Activated T-cell treated with anti-CD3 and anti-CD28 coated beads for 4 hours (primary cell): ENCODE data around the gene EMSY.
"Not testable (repeated sequence)": the region's sequence is repeated elsewhere in the genome, so short reads cannot be mapped to it uniquely, and the experiment has no call there.

ENCODE experiments used
- DNase-seq: peaks from one replicate; pipeline ENCODE4 v3.0.0-alpha.2; 2020

Gene EMSY, protein sequence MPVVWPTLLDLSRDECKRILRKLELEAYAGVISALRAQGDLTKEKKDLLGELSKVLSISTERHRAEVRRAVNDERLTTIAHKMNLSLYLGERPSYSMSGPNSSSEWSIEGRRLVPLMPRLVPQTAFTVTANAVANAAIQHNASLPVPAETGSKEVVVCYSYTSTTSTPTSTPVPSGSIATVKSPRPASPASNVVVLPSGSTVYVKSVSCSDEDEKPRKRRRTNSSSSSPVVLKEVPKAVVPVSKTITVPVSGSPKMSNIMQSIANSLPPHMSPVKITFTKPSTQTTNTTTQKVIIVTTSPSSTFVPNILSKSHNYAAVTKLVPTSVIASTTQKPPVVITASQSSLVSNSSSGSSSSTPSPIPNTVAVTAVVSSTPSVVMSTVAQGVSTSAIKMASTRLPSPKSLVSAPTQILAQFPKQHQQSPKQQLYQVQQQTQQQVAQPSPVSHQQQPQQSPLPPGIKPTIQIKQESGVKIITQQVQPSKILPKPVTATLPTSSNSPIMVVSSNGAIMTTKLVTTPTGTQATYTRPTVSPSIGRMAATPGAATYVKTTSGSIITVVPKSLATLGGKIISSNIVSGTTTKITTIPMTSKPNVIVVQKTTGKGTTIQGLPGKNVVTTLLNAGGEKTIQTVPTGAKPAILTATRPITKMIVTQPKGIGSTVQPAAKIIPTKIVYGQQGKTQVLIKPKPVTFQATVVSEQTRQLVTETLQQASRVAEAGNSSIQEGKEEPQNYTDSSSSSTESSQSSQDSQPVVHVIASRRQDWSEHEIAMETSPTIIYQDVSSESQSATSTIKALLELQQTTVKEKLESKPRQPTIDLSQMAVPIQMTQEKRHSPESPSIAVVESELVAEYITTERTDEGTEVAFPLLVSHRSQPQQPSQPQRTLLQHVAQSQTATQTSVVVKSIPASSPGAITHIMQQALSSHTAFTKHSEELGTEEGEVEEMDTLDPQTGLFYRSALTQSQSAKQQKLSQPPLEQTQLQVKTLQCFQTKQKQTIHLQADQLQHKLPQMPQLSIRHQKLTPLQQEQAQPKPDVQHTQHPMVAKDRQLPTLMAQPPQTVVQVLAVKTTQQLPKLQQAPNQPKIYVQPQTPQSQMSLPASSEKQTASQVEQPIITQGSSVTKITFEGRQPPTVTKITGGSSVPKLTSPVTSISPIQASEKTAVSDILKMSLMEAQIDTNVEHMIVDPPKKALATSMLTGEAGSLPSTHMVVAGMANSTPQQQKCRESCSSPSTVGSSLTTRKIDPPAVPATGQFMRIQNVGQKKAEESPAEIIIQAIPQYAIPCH (N-terminal part only)

DNA sequence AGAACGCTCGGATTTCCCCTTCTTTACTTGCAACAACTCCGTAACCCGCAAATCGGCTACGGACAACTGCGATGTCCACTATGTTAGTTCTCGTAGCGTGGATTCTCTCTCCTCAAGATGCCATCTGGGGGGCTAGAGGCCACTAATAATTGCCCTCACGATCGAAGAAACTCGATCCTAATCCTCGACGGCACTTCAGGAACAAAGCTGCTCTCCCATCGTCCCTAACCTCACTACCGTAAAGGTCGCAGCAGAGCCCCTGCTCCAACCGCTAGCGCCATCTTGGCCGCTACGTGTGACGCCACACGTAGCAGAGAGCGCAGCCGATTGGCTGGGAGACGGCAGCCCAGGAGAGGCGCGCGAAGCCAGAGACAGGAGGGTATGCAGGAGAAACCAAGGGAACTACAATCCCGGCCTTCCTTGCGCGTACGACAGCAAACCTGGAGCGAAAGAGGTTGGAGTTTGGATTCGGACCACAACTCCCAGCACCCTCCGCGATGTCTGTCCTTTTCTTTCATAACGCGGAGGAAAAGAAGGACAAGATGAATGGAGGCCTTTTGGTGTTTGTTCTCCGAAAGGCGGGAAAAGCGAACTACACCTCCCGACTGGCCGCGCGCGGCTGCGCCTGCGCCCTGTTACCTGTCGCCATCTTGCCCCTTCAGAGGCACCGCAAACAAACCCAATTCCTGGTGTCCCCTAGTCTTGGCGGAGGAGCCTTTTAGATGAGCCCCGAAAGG is at the start of gene EMSY:
Gene EMSY (plus strand): TSS at position 635 of the 737 bp plus-strand sequence. CDS start 1,921 bp downstream, outside the sequence.
- peak; percentile 81 for DNase-seq

DNA sequence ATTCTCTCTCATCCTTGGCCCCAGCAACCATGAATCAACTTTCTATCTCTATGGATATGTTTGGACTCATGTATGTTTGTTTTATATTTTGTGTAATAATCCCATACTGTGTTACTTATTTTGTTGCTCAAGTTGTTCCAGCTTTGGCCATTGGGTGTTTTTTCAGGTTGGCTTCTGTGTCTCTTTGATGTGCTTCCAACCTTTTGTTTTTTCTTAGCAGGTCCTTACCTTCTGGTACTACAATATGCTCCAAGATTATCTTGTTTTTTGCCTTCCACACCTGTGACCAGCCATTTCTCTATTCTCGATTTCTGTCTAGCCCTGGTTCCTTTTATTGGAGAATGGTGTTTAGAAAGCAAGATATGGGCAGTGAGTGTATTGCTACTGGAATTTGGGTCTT is 49.5 kb upstream of the EMSY start:
- no peak for DNase-seq

DNA sequence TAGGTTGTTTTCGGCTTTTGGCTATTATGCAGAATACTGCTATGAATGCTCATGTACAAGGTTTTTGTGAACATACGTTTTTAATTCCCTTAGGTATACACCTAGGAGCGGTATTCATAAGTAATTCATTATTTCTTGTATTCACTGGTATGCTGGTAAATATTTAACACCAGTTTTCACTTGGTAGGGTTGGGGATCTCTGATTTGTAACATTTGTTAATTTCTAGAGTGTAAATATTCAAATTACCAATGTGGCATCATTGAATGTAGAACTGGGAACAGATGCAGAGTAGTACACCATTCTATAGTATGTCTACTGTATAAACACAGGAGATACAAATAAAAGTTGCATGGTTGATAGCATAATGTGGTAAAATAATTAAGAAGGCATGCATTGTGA is 47.4 kb upstream of the EMSY start:
- DNase-seq, result no peak

DNA sequence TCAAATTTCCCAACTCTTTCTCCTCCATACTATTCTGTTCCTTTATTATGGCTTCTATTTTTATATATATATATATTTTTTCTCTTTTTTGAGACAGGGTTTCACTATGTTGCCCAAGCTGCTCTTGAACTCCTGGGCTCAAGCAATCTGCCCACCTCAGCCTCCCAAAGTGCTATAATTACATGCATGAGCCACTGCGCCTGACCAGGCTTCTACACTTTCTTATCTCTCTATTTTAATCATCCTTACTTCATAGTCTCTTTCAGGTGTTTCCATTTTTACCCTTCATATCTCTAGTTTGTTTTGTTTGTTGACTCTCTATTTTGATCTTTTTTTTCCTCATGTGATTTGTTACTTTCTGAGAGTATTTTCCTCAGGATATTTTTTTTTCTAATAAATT is 43.9 kb upstream of the EMSY start:
- no peak for DNase-seq

DNA sequence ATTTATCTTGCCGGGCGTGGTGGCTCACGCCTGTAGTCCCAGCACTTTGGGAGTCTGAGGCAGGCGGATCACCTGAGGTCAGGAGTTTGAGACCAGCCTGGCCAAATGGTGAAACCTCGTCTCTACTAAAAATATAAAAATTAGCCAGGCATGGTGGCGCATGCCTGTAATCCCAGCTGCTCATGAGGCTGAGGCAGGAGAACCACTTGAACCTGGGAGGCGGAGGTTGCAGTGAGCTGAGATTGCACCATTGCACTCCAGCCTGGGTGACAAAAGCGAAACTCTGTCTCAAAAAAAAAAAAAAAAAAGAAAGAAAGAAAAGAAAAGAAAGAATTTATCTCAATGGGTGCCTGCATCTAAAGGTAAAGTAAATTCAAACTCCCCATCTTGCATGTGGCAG is 43.3 kb upstream of the EMSY start:
- DNase-seq, result not testable (repeated sequence)

DNA sequence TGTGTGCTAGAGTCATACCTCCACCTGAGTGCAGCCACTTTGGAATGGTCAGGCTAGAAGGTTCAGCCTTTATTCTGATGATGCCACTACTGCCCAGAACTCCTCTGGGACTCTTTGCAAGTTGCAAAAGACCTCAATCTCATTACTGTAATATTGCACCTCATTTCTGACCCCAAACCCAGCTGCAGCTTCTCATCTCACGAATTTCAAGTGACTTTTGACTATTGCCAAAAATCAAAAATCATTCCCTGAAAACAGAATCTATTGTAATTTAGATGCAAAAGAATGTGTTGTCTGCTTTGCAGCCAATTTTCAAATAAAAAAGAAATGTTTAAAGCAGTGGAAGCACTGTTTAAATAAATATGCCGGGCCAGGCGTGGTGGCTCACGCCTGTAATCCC is 38.5 kb upstream of the EMSY start:
- no peak for DNase-seq

DNA sequence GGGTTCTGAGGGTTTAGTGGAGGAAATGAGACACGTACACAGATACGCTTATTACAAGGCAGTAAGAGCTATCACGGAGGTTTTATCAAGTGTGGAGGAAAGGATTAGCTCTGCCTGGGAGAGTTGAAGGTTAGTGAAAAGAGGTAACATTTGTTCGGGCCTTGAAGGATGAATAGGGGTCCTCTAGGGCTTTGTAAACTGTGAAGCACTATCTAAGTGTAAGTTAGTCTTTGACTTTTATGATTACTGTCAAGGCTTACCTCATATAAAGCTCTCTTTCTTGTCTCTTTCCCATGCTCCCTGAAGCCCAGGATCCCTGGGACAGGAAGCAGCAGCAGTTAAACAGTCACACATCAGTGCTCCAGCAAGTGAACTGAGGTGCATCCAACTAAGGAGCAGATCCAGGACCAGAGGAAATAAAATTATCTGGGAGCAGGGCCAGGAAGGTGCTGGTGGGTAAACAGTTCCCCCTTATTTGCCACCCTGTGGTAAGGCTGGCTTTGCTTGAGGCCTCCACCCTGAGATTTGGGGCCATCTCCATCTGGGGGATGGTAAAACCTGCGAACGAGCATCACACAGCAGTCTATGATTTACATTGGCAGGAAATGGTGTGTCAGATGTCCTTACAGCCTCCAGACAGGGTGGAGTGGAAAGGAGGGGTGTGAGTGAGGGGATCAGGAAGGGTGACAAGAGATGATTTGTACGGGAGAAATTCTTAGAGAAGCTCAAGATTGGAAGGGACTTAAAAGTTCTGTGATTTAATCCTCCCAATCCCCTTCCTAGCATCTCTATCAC is 36.5 kb upstream of the EMSY start:
- DNase-seq, result no peak

DNA sequence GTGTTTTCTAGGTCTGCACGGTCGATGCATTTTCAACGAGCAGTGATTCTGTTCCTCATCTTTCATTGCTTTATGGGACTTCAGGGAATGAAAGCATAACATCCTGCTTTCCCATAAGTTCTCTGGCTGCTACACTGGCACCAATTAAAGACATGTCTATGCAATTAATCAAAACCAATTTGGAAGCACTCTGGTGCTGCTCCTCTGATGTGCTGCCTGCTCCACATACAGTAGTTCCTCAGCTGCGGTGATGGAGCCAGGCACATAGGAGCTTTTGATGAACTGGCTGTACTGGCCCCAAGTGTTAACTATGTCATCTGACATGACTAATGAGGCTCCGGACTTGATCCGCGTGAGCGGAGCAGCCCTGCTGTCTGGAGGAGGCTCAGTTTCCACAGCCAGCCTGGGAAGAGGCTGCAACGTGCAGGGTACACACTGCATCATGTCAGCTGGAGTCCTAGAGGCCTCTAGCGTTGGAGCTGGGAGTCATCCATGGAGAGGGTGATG is 33.9 kb upstream of the EMSY start:
- no peak for DNase-seq

DNA sequence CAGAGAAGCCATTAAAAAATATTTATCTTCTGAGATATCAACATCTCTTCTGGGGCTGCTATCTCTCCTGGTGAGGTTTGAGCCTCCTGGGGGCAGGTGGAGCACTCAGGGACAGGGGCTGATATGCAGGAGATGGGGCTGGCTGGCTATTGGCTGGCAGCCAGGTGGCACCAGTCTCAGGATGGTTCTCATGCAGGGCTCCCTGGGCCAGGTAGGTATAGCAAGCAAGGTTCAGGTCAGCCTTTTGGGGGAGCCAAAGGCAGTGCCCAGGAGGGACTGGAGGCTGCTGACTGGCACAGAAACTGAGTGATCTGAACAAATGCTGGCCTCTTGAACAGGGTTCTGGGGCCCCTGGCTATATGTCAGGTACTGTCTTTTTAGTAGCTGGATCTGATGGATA is 29.7 kb upstream of the EMSY start:
- DNase-seq, result no peak

DNA sequence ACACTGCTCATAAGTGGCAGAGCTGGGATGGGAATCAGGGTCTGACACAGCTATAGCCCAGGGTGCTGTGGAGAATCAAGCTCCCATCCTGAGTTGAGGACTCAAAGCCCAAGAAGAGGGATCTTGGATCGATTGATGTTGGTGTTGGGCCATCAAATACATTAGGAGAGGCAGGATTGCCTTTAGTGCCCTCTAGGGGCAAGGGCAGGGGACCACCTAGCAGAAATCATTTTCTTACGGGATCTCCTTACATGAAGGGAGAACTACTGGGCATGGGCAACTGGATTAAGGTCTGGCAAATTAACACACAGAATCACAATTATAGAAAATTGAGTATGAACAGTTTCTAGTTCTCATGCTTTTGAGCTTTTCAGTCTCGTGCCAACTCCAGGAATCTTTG is 24.9 kb upstream of the EMSY start:
- no peak for DNase-seq

DNA sequence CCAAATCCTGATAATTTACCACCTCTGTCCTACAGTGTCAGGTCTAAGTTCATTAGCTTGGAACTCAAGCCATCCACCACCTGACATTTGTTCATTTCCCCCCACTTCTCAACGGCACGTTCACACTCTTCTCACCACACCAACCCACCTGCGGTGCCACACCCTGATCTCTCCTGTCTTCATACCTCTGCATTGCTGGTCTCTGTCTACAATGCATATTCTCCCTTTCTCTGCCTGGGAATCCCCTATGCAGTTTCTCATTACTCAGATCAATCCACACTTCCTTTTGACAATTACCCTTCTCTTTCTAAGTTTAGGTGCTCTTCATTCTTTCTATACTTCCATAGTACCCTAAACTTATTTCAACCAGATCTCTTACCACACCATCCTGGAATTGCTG is 20.4 kb upstream of the EMSY start:
- DNase-seq, result no peak

DNA sequence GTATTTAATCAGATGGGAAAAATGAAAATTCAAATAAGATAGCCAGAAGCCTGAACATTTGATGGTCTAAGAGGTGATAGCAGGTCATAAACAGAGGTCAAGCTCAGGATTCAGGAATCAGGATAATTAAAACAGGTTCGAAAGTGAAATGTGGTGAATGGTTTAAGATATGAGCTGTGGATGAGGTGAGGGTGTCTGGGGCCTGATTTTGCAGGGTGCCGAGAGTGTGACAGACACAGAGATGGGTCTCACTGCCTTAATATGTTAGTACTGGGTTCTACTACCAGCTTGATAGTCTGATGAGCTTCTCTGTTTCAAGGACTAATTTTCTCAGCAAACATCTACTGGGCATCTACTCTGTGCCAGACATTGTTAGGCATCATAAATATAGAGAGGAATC is 19.9 kb upstream of the EMSY start:
- DNase-seq, result no peak

DNA sequence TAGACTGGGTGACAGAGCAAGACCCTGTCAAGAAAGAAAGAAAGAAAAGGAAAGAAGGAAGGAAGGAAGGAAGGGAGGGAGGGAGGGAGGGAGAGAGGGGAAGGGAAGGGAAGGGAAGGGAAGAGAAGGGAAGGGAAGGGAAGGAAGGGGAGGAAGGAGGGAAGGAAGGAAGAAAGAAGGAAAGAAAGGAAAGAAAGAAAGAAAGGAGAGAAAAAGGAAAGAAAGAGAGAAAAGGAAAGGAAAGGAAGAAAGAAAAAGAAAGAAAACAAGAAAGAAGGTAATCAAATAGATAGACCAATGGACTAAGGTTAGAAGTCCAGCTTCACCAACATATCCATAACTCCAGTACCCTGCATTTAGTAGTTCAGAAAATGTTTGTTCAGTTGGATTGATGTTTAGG is 18.2 kb upstream of the EMSY start:
- no peak for DNase-seq

DNA sequence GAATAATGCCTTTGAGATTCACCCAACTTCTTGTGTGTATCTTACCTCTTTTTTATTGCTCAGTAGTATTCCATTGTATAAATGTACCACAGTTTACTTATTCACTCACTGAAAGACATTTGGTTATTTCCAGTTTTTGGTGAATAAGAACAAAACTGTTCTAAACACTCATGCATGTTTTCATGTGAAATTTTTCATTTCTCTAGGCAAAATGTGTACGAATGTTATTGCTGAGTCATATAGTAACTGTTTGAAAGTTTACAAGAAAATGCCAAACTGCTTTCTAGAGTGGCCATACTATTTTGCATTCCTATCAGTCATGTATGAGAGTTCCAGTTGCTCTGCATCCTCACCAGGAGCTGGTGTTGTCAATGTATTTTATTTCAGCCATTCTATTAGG is 8.8 kb upstream of the EMSY start:
- DNase-seq, result no peak

DNA sequence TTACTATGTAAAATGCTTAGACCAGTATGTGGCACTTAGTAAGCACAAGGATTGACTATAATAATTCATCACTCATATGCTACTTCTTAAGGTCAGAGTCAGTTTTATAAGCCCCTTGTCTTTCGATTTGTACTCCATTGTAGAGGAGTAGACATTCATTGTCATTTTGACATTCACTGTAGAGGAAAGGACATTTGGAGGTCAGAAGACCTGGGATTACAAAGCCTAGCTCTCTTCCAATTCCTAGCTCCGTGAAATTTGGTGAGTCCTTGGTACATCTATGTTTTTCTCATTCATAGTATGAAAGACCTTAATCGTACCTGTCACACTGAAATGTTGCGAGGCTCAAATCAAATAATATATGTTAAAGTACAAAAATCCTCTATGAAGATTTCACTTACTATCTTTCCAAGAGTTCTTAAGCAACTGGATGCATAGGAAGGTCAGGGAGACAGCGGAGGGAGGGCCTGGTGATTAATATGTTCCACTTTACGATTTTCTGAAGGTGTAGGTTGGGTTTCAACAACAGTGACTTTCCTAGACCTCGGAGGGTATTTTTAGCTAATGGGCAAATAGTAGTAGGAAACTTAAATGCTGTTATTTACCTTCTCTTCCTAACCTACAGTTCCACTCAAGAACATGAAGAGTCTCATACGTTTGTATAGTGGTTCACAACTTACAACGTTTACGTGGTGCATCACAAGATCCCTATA is 1.4 kb upstream of the EMSY start:
- no peak for DNase-seq

DNA sequence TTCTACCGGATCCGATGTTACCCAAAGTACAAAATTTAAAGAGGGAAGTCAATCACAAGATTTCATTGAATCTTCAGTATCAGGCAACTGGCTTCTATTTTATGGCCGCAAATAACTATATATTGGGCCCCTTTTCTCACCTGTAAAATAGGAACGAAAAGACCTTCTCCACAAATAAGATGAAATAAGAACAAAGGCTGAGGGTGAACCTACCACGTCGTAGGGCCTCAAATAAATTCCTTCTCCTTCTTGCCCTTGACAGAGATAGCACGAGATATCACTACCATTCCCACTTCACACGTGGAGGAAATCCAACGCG is 794 bp upstream of the EMSY start:
- DNase-seq, result no peak

DNA sequence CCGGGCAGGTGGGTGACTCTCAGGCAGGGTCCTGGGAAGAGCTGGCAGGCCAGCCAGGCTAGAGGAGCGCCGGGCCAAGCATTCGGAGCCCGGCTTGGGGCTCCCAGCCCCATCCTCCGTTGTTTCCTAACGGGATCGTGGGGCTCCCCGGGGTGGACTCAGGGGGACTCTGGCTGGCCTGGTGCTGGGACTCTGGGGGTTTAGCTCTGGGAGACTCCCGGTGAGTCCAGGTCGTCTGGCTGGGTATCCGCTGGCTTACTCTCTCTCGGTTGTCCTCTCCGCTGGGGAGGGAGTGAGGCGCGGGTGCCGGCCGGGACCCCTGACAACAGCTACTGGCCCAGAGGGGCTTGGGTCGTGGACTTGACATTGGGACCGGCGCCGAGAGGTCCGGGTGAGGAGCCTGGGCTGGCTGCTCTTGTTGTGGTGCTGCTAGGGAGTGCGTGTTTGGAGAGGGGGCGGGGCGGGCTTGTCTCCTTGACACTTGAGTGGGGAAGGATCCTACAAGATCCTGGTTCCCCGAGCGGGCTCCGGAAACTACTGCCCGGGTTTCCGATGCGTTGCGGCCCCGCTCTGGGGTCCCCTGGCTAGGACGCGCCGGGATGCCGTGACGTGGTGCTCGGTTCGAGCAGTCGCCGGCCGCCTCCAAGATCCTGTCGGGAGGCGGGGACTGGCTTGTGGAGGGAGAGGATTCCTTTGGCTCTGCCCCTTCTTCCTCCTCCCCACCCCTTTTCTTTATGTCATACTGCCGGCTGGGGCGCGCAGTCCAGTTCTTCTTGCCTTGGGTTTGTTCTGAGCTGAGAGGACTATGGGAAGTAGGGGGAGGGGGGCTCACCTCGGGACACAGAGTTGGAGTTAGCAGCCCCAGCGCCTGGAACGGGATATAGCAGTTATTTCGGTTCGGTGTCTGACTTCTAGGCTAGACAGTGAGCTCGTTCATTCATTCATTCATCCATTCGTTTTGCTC is 585 bp downstream of the EMSY start:
- peak; percentile 17 for DNase-seq

DNA sequence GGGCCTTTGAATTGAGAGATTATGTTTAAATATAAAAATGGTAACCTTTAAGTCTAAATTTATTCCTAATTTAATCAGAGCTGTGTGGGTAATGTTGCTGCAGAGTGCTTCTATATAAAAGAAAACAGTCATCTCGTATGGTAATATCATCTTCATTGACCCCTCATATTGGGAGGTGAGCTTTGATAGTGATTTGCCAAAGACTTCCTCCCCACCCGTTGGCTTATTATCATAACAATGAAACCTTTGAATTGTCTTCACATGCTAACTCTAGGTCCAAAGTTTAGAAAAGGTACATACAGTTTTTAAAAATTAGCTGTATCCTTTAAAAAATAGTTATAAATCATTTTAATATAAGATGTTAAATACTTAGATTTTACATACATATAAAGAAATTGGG is 3.7 kb downstream of the EMSY start:
- no peak for DNase-seq

DNA sequence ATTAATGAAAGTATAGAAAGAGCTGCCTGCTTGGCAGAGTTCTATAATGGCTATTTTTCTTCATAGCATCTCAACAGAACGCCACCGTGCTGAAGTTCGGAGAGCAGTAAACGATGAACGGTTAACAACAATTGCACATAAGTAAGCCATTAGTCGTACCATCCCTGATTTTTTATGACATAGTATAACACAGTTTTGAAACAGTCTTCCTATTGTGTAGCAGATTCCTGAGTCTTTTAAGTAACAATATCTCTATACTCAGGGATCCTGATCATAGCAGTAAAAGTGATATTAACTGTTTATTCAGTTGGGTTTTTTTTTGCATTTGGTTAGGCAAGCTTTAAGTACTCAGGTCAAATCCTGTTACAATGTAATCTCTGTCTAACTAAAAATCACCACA is 8.4 kb downstream of the EMSY start:
- no peak for DNase-seq

DNA sequence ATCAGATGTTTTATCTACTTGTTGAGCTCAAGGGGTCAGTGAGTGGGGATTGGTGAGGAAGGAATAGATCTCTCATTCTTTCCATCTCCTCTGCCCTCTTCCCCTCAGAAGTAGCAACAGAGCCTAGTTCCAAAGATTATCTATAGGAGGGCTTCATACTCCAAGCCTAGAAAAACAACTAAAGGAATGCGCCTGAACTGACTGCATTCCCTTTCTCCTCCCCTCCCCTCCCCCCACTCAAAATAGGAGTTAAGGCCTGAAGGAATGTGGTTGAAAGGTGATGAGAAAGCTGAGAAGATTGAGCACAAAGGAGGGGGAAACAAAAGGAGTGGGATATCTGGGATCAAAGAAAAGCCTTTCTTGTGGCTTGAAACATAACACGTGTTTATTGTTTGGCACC is 10.5 kb downstream of the EMSY start:
- no peak for DNase-seq
